SK-N-MC (cell line): ENCODE results near the gene AKNA.
A peak's percentile ranks its signal among the peaks of the same experiment; 100 is the strongest.

ENCODE experiments used
- DNase-seq: peaks from one replicate; pipeline ENCODE4 v3.0.0-alpha.2; 2011; ENCODE audit warnings: low read depth, low spot score
- H3K27ac ChIP-seq: fragments of 200-600 bp; sonication (generic); 2 replicates; pipeline ENCODE4 v1.5.1; 2016; ENCODE audit warnings: mixed run types
- H3K36me3 ChIP-seq: fragments of 200-600 bp; sonication (generic); 2 replicates; pipeline ENCODE4 v1.6.1; 2017; ENCODE audit warnings: antibody characterized with exemption, low read length, mixed read lengths; ENCODE audit not compliant: insufficient read depth
- H3K4me3 ChIP-seq: fragments of 200-600 bp; sonication (generic); 2 replicates; pipeline ENCODE4 v1.5.1; 2016
- H3K9ac ChIP-seq: fragments of 200-600 bp; sonication (generic); 2 replicates; pipeline ENCODE4 v1.8.0; 2017; ENCODE audit warnings: mixed run types, mixed read lengths; ENCODE audit not compliant: insufficient read length
- H3K9me3 ChIP-seq: fragments of 200-600 bp; sonication (generic); 2 replicates; pipeline ENCODE4 v1.6.1; 2017; ENCODE audit warnings: low read depth, mild to moderate bottlenecking, antibody characterized with exemption, low read length, moderate library complexity, mixed read lengths
- EZH2 ChIP-seq: fragments of 200-600 bp; sonication (generic); IDR thresholded peaks from one replicate; pipeline ENCODE4 v1.6.1; 2017; ENCODE audit warnings: antibody characterized with exemption
- FOXP2 ChIP-seq: optimal IDR thresholded peaks from 2 replicates; pipeline ENCODE3; 2011; ENCODE audit warnings: mild to moderate bottlenecking, moderate library complexity; ENCODE audit not compliant: insufficient read depth; ENCODE audit errors: extremely low read length, control extremely low read depth
- POLR2AphosphoS5 ChIP-seq: IDR thresholded peaks from 2 replicates; pipeline ENCODE4 v1.6.1; 2012; ENCODE audit warnings: mild to moderate bottlenecking, low read depth, low read length, borderline replicate concordance

Gene AKNA

DNA sequence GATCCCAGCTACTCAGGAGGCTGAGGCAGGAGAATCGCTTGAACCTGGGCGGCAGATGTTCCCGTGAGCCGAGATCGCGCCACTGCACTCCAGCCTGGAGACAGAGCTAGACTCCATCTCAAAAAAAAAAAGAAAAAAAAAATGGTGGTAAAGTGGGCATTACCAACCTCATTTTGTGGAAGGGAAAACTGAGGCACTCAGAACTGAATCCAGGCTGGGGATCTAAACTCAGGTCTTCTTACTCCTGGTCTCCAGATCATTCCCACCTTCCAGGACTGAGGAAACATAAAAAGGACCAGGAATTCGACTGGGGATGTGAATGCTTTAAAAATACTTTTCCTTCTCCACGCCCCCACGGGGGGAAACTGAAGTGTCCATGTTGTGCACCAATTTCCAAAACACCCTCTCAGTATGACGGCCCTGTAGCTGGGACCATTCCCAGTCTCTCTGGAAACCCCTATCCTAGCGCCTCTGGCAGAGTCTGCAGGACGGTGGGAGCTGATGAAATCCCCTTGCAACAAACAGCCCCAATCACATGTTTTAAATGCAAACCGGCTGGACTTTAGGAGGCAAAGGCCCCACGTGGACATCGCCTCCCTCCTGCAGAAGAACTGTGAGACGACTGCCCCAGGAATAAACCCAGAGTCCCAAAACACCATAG, 8.9 kb upstream of the AKNA start:
- TF ChIP-seq EZH2 (no peak), FOXP2 (no peak), POLR2AphosphoS5 (no peak)
- peak overlapping the region; percentile 65 for H3K9ac ChIP-seq
- peak overlapping the region; percentile 85 for H3K4me3 ChIP-seq
- H3K9me3 ChIP-seq, result no peaks in the 10 kb centered on the region
- no peak for DNase-seq
- H3K36me3 ChIP-seq, result peaks cover 11% of the 10 kb centered on the region; the same call in 1 of the 2 replicates
- peak overlapping the region; percentile 57; the same call in 1 of the 2 replicates for H3K27ac ChIP-seq

DNA sequence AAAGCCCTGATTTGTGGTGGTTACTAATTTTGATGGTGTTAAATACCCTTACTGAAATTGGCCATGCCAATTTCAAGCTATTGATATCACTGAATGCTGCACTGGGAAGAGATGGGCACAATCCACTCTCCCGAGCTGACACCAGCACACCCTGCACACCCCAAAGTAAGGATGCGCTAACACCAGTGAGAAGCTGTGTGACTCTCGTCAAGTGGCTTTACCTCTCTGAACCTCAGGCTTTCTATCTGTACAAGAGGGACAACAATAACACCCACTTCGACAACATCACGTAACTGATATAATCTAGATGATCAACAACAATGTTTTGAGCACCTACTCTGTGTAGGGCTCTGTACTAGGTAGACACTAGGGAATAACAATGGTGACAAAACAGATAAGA, 8.0 kb upstream of the AKNA start:
- DNase-seq, result no peak
- TF ChIP-seq POLR2AphosphoS5 (no peak), FOXP2 (no peak), EZH2 (no peak)
- H3K9ac ChIP-seq, result peak overlapping the region; percentile 12
- H3K4me3 ChIP-seq, result no peak overlapping the region
- no peaks in the 10 kb centered on the region for H3K9me3 ChIP-seq
- peaks cover 11% of the 10 kb centered on the region; the same call in 1 of the 2 replicates for H3K36me3 ChIP-seq
- H3K27ac ChIP-seq, result peak overlapping the region; percentile 20; the same call in 1 of the 2 replicates

DNA sequence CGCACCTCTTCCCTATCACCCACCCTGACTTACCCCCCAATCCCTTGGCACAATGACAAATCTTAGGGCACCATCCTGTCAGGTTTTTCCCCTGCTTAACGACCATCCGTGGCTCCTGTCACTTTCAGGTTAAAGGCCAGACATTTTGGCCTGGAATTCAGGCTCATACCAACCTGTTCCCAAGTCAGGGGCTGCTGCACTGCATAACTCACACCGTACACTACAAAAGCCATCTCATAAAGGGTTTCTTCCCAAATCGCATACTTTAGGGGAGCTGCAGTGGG, 7.5 kb upstream of the AKNA start:
- no peak for DNase-seq
- Histone ChIP-seq H3K9me3 (no peaks in the 10 kb centered on the region), H3K9ac (peak overlapping the region; percentile 48), H3K4me3 (no peak overlapping the region; the same call in 1 of the 2 replicates), H3K27ac (peak overlapping the region; percentile 51; the same call in 1 of the 2 replicates), H3K36me3 (peaks cover 11% of the 10 kb centered on the region; the same call in 1 of the 2 replicates)
- TF ChIP-seq POLR2AphosphoS5 (no peak), EZH2 (no peak), FOXP2 (no peak)

DNA sequence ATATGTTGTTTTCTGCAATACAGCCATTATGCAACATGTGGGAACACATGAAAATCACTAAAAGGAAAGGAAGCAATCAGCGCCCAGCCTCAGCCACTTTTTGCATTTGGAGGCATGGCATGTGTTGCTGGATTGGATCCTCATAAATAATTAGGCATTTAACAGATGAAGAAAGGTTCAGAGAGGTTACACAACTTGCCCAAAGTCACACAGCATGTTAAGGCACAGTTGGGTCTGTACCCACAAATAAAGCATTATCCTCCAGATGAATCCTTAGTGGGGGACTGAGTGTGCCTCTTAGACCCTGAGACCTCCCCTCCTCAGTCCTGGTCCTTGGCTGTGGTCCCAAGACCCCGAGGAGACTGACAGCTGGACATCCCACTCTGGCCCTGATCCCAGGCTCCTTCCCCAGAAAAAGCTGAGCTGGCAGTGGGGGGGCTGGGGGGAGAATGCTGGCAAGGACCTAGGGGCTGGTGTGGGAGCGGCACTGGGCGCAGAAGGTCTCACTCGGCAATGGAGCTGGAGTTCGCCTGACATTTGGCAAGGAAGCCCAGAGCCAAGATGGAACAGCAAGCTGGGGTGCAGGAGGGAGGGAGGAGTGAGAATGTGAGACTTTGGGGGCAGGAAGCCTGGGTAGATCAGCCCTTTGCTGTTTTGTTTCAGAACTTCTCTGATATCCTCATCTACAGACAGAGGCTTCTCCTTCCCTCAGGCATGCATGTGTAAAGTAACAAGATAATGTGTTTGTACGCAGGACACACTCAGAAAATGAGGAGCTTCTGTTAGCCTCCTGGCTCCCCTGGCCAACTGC, 6.9 kb upstream of the AKNA start:
- TF ChIP-seq EZH2 (no peak), FOXP2 (no peak), POLR2AphosphoS5 (no peak)
- Histone ChIP-seq H3K27ac (peak overlapping the region; percentile 51; the same call in 1 of the 2 replicates), H3K9ac (peak overlapping the region; percentile 48), H3K36me3 (peaks cover 11% of the 10 kb centered on the region; the same call in 1 of the 2 replicates), H3K4me3 (no peak overlapping the region; the same call in 1 of the 2 replicates), H3K9me3 (no peaks in the 10 kb centered on the region)
- no peak for DNase-seq

DNA sequence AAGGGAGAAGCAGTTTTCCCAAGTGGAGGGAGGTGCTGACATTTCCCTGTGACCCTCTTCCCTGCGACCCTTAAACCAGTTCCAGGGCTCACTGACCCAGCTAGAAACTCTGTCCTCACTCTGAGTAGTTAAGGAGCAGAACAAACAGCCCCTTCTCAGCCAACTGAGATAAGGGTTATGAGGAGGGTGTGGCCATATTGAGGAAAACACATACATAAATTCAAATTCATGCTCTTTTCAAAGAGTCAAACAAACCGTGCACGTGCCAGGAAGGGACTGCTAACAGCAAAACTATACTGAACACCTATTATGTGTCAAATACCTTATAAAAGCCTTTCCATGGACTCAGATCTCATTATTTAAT, 4.9 kb upstream of the AKNA start:
- Histone ChIP-seq H3K9me3 (no peaks in the 10 kb centered on the region), H3K27ac (no peak overlapping the region), H3K9ac (no peak overlapping the region), H3K4me3 (no peak overlapping the region), H3K36me3 (peaks cover 17% of the 10 kb centered on the region; the same call in 1 of the 2 replicates)
- DNase-seq, result no peak
- TF ChIP-seq FOXP2 (no peak), EZH2 (no peak), POLR2AphosphoS5 (no peak)

DNA sequence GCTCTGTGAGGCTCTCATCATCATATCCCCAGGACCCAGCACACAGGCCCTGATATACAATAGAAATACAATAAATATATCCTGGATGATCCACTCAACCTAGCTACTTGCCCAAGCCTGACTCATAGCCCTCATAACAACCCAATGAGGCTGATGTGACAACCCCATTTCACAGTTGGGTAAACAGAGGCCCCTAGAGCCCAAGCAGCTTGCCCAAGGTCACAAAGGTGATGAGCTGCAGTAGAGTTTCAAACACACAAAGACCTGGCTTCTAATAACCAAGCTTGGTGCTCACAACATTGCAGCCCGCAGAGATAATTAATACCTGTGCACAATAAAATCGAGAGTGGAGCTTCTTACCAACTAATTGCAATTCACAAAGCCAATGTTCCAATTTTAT, 3.2 kb upstream of the AKNA start:
- Histone ChIP-seq H3K36me3 (peaks cover 17% of the 10 kb centered on the region; the same call in 1 of the 2 replicates), H3K9me3 (no peaks in the 10 kb centered on the region), H3K27ac (no peak overlapping the region), H3K9ac (no peak overlapping the region), H3K4me3 (no peak overlapping the region)
- DNase-seq, result no peak
- no peak for TF ChIP-seq POLR2AphosphoS5
- no peak for TF ChIP-seq EZH2
- no peak for TF ChIP-seq FOXP2

DNA sequence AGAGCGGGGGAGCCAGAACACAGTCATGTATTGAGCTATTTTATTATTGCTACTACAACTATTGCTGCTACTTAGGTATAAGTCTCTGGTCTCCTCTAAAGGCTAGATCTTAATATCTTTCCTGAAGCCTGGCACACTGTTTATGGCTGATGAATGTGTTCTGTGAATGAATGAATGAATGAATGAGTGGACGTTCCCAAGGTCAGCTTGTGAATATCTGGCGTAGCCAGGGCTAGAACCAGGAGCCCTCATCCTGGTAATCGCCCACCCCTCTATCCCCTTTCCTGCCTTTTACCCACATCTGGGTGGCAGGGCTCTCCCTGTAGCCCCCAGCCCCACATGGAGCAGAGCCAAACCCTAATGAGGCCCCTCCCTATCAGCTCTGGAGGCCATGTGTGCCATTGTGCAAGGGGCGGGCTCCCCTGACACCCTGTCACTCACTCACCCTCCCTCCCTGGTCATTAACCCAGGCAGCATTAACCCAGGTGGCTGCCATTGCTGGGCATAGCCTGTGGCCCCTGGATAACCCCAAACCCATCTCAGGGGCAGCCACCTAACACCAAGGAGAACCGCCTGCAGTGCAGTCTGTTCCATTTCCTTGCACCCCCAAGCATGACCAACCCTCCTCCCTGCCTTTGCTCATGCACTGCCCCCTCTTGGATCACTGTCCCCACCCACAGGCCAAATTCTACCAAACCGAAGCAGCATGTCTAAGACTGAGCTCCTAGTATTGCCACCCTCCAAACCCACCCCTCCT, 2.0 kb upstream of the AKNA start:
- H3K9me3 ChIP-seq, result no peaks in the 10 kb centered on the region
- H3K9ac ChIP-seq, result no peak overlapping the region
- TF ChIP-seq FOXP2 (no peak), POLR2AphosphoS5 (no peak), EZH2 (no peak)
- no peak overlapping the region for H3K4me3 ChIP-seq
- H3K36me3 ChIP-seq, result peaks cover 11% of the 10 kb centered on the region; the same call in 1 of the 2 replicates
- H3K27ac ChIP-seq, result no peak overlapping the region
- no peak for DNase-seq

DNA sequence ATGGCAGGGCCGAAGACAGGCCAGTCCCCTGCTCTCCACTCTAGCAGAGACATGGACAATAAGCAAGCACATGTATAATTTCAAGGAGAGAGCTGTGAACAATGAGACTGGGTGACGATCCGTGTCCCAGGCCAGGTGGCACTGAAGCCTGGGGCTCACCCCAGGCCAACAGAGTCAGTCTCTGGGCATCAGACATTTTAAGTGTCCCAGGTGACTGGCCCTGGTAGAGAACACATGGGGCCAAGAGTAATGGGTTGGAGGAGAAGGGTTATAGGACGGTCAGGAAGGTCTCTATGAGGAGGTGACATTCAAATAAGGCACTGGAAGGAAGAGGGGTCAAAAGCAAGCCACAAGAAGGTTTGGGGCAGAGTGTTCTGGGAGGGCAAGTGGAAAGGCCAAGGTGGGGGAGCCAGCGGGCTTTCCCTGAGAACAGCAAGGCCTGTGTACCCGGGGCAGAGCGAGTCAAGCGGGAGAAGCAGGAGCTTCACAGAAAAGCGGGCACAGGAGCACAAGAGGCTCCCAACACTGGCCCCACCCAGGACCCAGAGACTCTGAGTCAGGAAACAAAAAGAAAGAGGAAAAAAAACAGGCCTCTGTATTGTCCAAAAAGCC, 1.1 kb upstream of the AKNA start:
- DNase-seq, result no peak
- no peaks in the 10 kb centered on the region for H3K9me3 ChIP-seq
- H3K27ac ChIP-seq, result no peak overlapping the region
- H3K9ac ChIP-seq, result no peak overlapping the region
- H3K36me3 ChIP-seq, result peaks cover 6% of the 10 kb centered on the region; the same call in 1 of the 2 replicates
- no peak for TF ChIP-seq FOXP2
- TF ChIP-seq EZH2, result no peak
- no peak for TF ChIP-seq POLR2AphosphoS5
- no peak overlapping the region for H3K4me3 ChIP-seq
